Cardiac fibroblast (primary cell): Measurements from ENCODE around the gene PSMB7.
A peak's percentile ranks its signal among the peaks of the same experiment; 100 is the strongest.

Experiments
- DNase-seq, 2 donors: peaks; one replicate each; pipeline versions ENCODE4 v3.0.0 to v3.0.0-alpha.2; 2010; ENCODE audit warnings: low read depth in 2 of 2
- H3K4me3 ChIP-seq, 2 donors: replicated peaks in 1 of 2; 1 replicate in 1 of 2; 2 replicates in 1 of 2; pipeline ENCODE4 v1.5.1; 2011; ENCODE audit warnings: low read depth in 2 of 2, low read length in 2 of 2, mild to moderate bottlenecking in 2 of 2, moderate library complexity in 1 of 2
- TF ChIP-seq, protein P1 (sequence below): IDR thresholded peaks from one replicate; pipeline ENCODE4 v1.5.1; 2011; ENCODE audit warnings: low read depth, mild to moderate bottlenecking, low read length, inconsistent platforms

The PSMB7 gene

DNA sequence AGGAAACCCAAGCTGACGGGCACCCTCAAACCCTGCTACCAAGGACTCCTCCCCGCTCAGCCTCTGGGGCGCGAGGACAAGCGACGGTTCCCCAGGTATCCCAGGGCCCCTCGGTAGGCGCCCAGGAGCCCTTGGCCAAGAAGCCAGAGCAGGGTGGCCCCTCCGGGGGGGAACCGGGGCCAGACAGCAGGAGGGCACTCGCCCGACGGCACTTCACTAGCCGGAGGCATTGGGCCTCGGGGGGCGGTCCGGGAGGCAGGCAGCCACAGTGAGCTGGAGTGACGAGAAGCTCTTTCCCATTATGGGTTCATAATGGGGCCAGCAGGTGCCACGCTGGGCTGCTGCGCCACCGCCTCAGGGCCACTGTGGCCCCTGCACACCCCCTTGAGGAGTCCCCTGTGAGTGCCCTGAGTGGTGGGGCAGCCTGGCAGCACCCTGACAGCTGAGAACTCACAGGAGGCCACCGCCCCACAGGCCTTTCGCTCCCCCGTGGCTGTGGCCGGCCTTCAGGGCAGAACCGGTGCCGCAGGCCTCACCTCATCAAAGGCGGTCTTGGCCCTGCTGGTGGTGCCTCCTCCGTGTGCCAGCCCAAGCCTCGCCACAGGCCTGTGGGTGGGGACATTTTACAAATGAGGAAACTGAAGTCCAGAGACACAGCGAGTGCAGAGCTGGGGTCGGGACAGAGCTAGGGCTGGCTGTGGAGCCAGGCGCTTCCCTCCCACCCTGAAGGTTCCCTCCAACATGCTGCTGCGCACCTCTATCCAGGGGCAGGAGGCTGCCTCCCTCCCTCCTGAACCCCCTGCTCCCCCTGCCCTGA, 68.7 kb downstream of the PSMB7 start:
- H3K4me3 ChIP-seq = no peak overlapping the region
- DNase-seq = no peak
- TF ChIP-seq, protein P1, sequence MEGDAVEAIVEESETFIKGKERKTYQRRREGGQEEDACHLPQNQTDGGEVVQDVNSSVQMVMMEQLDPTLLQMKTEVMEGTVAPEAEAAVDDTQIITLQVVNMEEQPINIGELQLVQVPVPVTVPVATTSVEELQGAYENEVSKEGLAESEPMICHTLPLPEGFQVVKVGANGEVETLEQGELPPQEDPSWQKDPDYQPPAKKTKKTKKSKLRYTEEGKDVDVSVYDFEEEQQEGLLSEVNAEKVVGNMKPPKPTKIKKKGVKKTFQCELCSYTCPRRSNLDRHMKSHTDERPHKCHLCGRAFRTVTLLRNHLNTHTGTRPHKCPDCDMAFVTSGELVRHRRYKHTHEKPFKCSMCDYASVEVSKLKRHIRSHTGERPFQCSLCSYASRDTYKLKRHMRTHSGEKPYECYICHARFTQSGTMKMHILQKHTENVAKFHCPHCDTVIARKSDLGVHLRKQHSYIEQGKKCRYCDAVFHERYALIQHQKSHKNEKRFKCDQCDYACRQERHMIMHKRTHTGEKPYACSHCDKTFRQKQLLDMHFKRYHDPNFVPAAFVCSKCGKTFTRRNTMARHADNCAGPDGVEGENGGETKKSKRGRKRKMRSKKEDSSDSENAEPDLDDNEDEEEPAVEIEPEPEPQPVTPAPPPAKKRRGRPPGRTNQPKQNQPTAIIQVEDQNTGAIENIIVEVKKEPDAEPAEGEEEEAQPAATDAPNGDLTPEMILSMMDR = no peak

DNA sequence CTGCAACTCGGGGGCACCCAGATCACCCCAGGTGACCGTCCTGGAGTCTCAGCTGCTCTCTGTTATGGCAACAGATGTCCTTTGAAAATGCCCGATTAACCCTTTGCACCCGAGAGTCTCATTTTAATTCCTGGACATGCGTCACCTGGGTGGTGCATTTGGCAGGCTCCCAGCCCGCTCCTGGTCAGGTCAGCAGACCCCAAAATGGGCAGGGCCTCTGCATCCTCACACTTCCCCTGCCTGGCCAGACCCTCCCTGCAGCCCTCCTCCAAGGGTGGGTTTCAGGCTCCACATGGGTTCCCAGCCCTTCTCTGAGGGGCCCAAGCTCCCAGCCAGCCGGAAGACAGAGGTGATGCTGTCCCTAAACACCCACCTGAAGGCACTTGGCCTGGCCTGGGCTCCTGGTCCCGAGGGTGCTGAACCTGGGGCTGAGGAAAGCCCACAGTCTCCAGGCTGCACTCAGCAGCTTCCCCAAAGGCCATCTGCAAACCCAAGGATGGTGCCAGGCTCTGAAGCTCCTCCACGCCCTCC, 69.4 kb downstream of the PSMB7 start:
- DNase-seq = no peak
- TF ChIP-seq, protein P1 = no peak
- no peak overlapping the region for H3K4me3 ChIP-seq

DNA sequence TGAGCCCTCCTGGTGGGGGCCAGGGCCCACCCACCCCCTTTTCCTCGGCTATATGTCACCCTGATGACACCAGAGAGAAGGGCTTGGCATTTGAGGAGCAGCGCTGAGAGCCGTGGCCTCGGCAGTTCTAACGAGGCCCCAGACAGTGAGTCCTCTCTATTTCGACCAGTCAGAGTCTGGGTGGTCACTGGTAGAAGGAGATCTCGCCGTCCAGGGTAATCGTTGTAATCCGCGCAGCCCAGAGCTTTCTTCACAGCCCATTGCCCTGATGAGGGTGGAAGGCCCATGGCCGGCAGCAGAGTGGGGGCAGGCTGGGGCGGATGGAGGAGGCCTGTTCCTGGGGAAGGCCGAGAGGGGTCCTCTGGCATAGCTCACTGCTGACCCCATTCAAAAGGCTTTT, 70.2 kb downstream of the PSMB7 start:
- H3K4me3 ChIP-seq = no peak overlapping the region
- no peak for DNase-seq
- TF ChIP-seq, protein P1 = no peak

DNA sequence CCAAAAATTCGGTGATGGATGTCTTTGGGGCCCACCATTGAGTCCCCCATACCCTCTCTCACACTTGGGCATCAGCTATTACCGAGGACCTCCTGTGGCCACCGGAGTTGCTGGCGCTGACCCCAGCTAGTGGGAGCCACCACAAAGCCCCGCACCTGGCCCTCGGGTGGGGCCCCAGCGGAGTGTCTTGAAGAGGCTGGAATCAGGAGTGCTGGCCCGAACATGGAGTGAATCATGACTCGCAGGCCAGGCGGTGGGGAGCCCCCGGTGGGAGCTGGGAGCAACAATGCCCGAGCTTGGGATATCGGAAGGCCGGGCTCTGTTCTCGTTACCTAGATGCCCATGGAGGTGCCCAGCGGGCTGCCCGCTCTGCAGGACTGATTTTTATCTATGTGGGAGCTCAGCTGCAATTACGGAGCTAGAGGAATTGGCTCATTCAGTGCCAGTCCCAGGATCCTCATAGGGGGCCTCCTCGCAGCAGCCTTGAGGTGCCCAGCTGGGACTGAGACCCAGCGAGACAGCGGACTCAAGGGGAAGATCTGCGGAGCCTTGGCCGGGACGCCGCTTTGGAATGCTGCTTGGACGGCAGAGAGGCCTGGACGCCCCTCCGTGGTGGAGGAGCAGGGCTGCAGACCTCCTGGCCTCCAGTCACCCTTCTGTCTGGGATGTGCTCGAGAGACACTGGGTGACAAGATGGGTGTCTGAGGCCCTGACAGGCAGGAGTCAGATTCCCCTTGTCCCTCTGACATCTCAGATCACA, 70.8 kb downstream of the PSMB7 start:
- H3K4me3 ChIP-seq = no peak overlapping the region
- no peak for DNase-seq
- TF ChIP-seq, protein P1 = no peak

DNA sequence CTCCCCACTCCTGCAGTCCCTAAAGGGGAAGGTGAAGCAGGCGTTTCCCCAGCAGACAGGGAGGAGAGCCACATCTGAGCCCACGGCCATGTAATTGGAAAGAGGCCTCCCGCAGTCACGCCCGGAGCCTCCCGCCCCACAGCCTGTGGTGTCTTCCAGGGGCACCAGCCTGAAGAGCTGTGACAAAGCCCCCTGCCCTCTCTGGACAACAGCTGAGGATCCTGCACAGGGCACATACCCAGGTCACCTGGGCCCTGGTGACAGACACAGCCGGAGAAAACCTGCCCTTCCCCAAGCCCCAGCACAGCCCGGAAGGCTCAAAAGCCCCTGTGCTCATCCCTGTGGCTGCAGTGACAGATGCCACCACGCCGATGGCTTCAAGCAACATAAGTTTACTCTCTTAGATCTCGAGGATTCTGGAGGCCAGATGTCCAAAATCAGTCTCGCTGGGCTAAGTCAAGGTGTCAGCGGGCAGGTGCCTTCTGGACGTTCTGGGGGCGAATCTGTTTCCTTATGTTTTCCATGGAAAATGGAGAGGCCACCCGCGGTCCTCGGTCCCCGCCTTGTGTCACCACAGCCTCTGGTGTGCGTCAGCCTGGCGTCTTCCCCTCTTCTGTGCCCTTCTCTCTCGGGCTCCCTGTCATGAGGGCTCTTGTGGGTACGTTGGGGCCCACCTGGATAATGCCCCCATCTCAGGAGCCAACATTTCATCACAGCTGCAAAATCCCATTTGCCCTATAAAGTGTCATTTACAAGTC, 71.5 kb downstream of the PSMB7 start:
- TF ChIP-seq, protein P1 = no peak
- no peak overlapping the region for H3K4me3 ChIP-seq
- DNase-seq = no peak

DNA sequence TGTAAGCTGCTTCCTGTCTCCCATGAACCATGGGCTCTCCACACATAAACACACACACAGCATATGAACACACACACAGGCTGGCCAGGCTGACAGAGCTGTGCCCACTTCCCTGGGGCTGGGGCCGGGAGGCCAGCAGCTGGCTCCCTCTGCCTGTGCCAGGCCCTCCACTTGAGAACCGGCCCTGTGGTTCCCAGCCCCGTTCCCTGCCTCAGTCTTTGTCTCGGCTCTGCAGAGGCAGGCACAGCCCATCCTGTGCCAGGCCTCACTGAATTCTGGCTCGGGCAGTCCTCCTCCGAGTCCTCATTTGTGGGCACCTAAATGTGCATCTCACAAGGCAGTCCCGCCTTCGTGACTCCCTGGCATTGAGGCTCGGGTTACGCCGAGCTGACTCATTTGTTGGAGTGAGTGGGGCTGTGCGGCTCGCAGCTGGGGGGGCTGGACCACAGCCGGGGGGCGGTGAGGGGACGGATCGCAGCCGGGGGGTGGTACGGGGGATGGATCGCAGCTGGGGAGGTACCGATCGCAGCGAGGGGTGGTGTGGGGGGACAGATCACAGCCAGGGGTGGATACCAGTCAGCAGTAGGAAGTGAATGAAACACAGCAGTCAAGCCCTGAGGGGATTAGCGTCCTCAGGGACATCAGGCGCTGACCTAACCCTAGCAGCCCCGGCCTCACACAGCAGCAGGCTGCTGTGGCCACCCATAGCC, 72.3 kb downstream of the PSMB7 start:
- peak; percentile 81 to 86 for DNase-seq
- H3K4me3 ChIP-seq = no peak overlapping the region
- TF ChIP-seq, protein P1 = no peak
